Mucosa of stomach (tissue), 1 donor: ENCODE results near the gene THRB.

ENCODE experiments used
- H3K27me3 ChIP-seq: one replicate; pipeline ENCODE4 v1.7.0; 2013; ENCODE audit warnings: mild to moderate bottlenecking, low read length; ENCODE audit not compliant: control insufficient read depth, insufficient read depth
- H3K36me3 ChIP-seq: one replicate; pipeline ENCODE4 v1.7.0; 2013; ENCODE audit warnings: low read length; ENCODE audit not compliant: control insufficient read depth, insufficient read depth
- H3K4me1 ChIP-seq: one replicate; pipeline ENCODE4 v1.7.0; 2013; ENCODE audit warnings: mild to moderate bottlenecking, low read length; ENCODE audit not compliant: control insufficient read depth, insufficient read depth
- H3K4me3 ChIP-seq: one replicate; pipeline ENCODE4 v1.7.0; 2013; ENCODE audit warnings: low read length
- H3K9ac ChIP-seq: one replicate; pipeline ENCODE4 v1.7.0; 2013; ENCODE audit warnings: mild to moderate bottlenecking, low read length, moderate library complexity
- H3K9me3 ChIP-seq: one replicate; pipeline ENCODE4 v1.7.0; 2013; ENCODE audit warnings: mild to moderate bottlenecking, low read length, moderate library complexity; ENCODE audit not compliant: control insufficient read depth
- donor health status: Pancreatic carcinoma.

Gene THRB

GRCh38 chr3:24494618-24495325 is at the start of gene THRB:
Gene THRB, minus strand, starts transcription at chr3:24494850.
- H3K9ac ChIP-seq: peak within 1 kb of the TSS; percentile 94
- H3K36me3 ChIP-seq: no peaks in the 10 kb centered on the region
- H3K9me3 ChIP-seq: no peaks in the 10 kb centered on the region
- H3K4me1 ChIP-seq: peaks cover 20% of the 10 kb centered on the region
- H3K4me3 ChIP-seq: peak within 1 kb of the TSS; percentile 76
- no peaks in the 10 kb centered on the region for H3K27me3 ChIP-seq

- Histone ChIP-seq H3K9me3 (no peaks in the 10 kb centered on the region), H3K4me3 (no peak overlapping the region), H3K27me3 (no peaks in the 10 kb centered on the region)
Observed at GRCh38 chr3:24541935-24542334, 47.3 kb upstream of the THRB start.

GRCh38 chr3:24540821-24541220 is 46.2 kb upstream of the THRB start:
- H3K4me1 ChIP-seq: peaks cover 9% of the 10 kb centered on the region
- H3K4me3 ChIP-seq: no peak overlapping the region
- no peaks in the 10 kb centered on the region for H3K27me3 ChIP-seq
- no peaks in the 10 kb centered on the region for H3K9me3 ChIP-seq
- H3K9ac ChIP-seq: no peak overlapping the region
- no peaks in the 10 kb centered on the region for H3K36me3 ChIP-seq

More at GRCh38 chr3:24541935-24542334, 47.3 kb upstream of the THRB start:
- Histone ChIP-seq H3K9ac (no peak overlapping the region), H3K36me3 (no peaks in the 10 kb centered on the region), H3K4me1 (peaks cover 20% of the 10 kb centered on the region)

GRCh38 chr3:24539699-24540098 is 45.0 kb upstream of the THRB start:
- Histone ChIP-seq H3K9ac (no peak overlapping the region), H3K36me3 (no peaks in the 10 kb centered on the region), H3K4me3 (no peak overlapping the region), H3K4me1 (peaks cover 9% of the 10 kb centered on the region), H3K9me3 (no peaks in the 10 kb centered on the region), H3K27me3 (no peaks in the 10 kb centered on the region)

GRCh38 chr3:24538891-24539290 is 44.2 kb upstream of the THRB start:
- Histone ChIP-seq H3K9me3 (no peaks in the 10 kb centered on the region), H3K9ac (no peak overlapping the region), H3K4me3 (no peak overlapping the region), H3K4me1 (peaks cover 9% of the 10 kb centered on the region), H3K27me3 (no peaks in the 10 kb centered on the region), H3K36me3 (no peaks in the 10 kb centered on the region)

GRCh38 chr3:24533561-24534193 is 39.0 kb upstream of the THRB start:
- Histone ChIP-seq H3K9me3 (no peaks in the 10 kb centered on the region), H3K36me3 (no peaks in the 10 kb centered on the region), H3K4me3 (no peak overlapping the region), H3K27me3 (no peaks in the 10 kb centered on the region), H3K4me1 (peaks cover 17% of the 10 kb centered on the region), H3K9ac (no peak overlapping the region)

- H3K9ac ChIP-seq: no peak overlapping the region
- no peaks in the 10 kb centered on the region for H3K9me3 ChIP-seq
- H3K27me3 ChIP-seq: no peaks in the 10 kb centered on the region
- H3K36me3 ChIP-seq: no peaks in the 10 kb centered on the region
- peaks cover 20% of the 10 kb centered on the region for H3K4me1 ChIP-seq
- H3K4me3 ChIP-seq: no peak overlapping the region
Observed at GRCh38 chr3:24530471-24530870, 35.8 kb upstream of the THRB start.

GRCh38 chr3:24529210-24529609 is 34.6 kb upstream of the THRB start:
- H3K36me3 ChIP-seq: no peaks in the 10 kb centered on the region
- H3K4me3 ChIP-seq: no peak overlapping the region
- no peak overlapping the region for H3K9ac ChIP-seq
- H3K4me1 ChIP-seq: peaks cover 29% of the 10 kb centered on the region
- no peaks in the 10 kb centered on the region for H3K9me3 ChIP-seq
- no peaks in the 10 kb centered on the region for H3K27me3 ChIP-seq

- Histone ChIP-seq H3K36me3 (no peaks in the 10 kb centered on the region), H3K4me1 (peaks cover 49% of the 10 kb centered on the region), H3K9me3 (no peaks in the 10 kb centered on the region), H3K4me3 (no peak overlapping the region), H3K9ac (no peak overlapping the region), H3K27me3 (no peaks in the 10 kb centered on the region)
Observed at GRCh38 chr3:24526640-24527212, 32.1 kb upstream of the THRB start.

- peaks cover 46% of the 10 kb centered on the region for H3K4me1 ChIP-seq
Observed at GRCh38 chr3:24525557-24525956, 30.9 kb upstream of the THRB start.

GRCh38 chr3:24525022-24525421 is 30.4 kb upstream of the THRB start:
- Histone ChIP-seq H3K9me3 (no peaks in the 10 kb centered on the region), H3K27me3 (no peaks in the 10 kb centered on the region), H3K9ac (peak overlapping the region; percentile 30), H3K36me3 (no peaks in the 10 kb centered on the region), H3K4me1 (peaks cover 49% of the 10 kb centered on the region), H3K4me3 (no peak overlapping the region)

More at GRCh38 chr3:24525557-24525956, 30.9 kb upstream of the THRB start:
- no peak overlapping the region for H3K9ac ChIP-seq
- H3K4me3 ChIP-seq: no peak overlapping the region
- H3K9me3 ChIP-seq: no peaks in the 10 kb centered on the region
- no peaks in the 10 kb centered on the region for H3K27me3 ChIP-seq
- no peaks in the 10 kb centered on the region for H3K36me3 ChIP-seq

- Histone ChIP-seq H3K4me3 (no peak overlapping the region), H3K4me1 (peaks cover 49% of the 10 kb centered on the region), H3K9me3 (no peaks in the 10 kb centered on the region), H3K9ac (peak overlapping the region; percentile 30), H3K27me3 (no peaks in the 10 kb centered on the region), H3K36me3 (no peaks in the 10 kb centered on the region)
Observed at GRCh38 chr3:24523988-24524727, 29.5 kb upstream of the THRB start.
